ENCODE results near the gene DCAF5. TPM values are rescaled to one million over a fixed set of nuclear protein-coding genes. Genes with fewer than 3 reads are reported as not detected.
A peak's percentile ranks its signal among the peaks of the same experiment; 100 is the strongest.

The DCAF5 gene
- total RNA-seq, 1 experiment from 2014 or later = 29.1 TPM

GRCh38 chr14:69042787-69043444, 110.0 kb downstream of the DCAF5 start:
- DNase-seq = peak; percentile 31 to 43

DNA sequence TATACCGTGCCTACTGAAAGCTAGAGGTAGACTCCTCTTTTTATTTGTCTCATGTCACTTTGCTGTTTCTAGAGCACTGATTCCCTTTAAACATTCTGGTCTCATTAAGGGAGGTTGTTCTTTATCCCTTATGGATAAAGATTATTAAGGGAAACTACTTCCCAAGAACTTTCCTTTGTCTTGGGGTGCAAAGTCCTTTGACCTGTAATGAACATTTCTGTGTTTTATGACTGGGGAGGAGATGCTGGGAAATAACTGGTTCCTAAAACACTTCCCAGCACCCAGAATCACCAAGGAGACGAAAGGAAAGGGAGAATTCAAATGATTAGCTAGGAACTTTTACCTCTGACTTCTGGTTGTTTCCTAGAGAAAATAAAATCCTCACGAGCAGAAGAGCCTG, 110.6 kb downstream of the DCAF5 start:
- ChIA-PET POLR2A (ENCODE audit: unreplicated experiment) (interaction anchor here (0.5 kb wide), 1 partner anchor 25 kb away, joined by 3 read pairs; no protein-coding TSS in a partner anchor), CTCF (no interaction called here)
- Histone ChIP-seq H4K20me1 (ENCODE audit: insufficient read depth) (no peaks in the 10 kb centered on the region), H3K27ac (no peak overlapping the region), H3K79me2 (ENCODE audit: low read depth) (no peaks in the 10 kb centered on the region), H3K4me1 (replicated peaks; ENCODE audit: insufficient read depth) (peaks cover 32% of the 10 kb centered on the region), H3K9me3 (ENCODE audit: insufficient read depth, low read depth) (no peaks in the 10 kb centered on the region), H3K27me3 (ENCODE audit: insufficient read depth, low read depth) (no peaks in the 10 kb centered on the region), H3K4me3 (no peak overlapping the region), H3K9me2 (ENCODE audit: insufficient read depth) (no peaks in the 10 kb centered on the region), H3K4me2 (no peak overlapping the region), H3K36me3 (ENCODE audit: low read depth) (no peaks in the 10 kb centered on the region), H3F3A (ENCODE audit: insufficient read depth, low read depth) (peaks cover 13% of the 10 kb centered on the region; the same call in 1 of the 2 replicates), H2AFZ (no peak overlapping the region)
- DNase-seq = peak in 1 of 2 experiments; percentile 26
- BruUV-seq (replicated peaks) = no TSS peak
- intact Hi-C loops (cut with micrococcal nuclease; ENCODE audit: unreplicated experiment) = loop anchor here (5.0 kb wide), 1 partner anchor 50 kb away; no protein-coding TSS in a partner anchor
- TF ChIP-seq CTCF (conservative IDR thresholded peaks at IDR 0.05) (no peak), EZH2 (IDR thresholded peaks at IDR 0.05; ENCODE audit: low read depth) (no peak)

More at GRCh38 chr14:69042787-69043444, 110.0 kb downstream of the DCAF5 start:
- Histone ChIP-seq H3K36me3 (ENCODE audit: low read depth) (no peaks in the 10 kb centered on the region), H3K27me3 (ENCODE audit: insufficient read depth, low read depth) (no peaks in the 10 kb centered on the region), H3K27ac (no peak overlapping the region), H3K4me1 (replicated peaks; ENCODE audit: insufficient read depth) (peaks cover 32% of the 10 kb centered on the region), H2AFZ (no peak overlapping the region), H3K4me2 (no peak overlapping the region), H3K9me2 (ENCODE audit: insufficient read depth) (no peaks in the 10 kb centered on the region), H4K20me1 (ENCODE audit: insufficient read depth) (no peaks in the 10 kb centered on the region), H3K4me3 (no peak overlapping the region), H3K79me2 (ENCODE audit: low read depth) (no peaks in the 10 kb centered on the region), H3K9me3 (ENCODE audit: insufficient read depth, low read depth) (no peaks in the 10 kb centered on the region), H3F3A (ENCODE audit: insufficient read depth, low read depth) (peaks cover 13% of the 10 kb centered on the region; the same call in 1 of the 2 replicates)
- POLR2A ChIA-PET (ENCODE audit: unreplicated experiment) = interaction anchor here (0.5 kb wide), 1 partner anchor 26 kb away, joined by 3 read pairs; no protein-coding TSS in a partner anchor
- TF ChIP-seq CTCF (conservative IDR thresholded peaks at IDR 0.05) (no peak), EZH2 (IDR thresholded peaks at IDR 0.05; ENCODE audit: low read depth) (no peak)
- intact Hi-C loops (cut with micrococcal nuclease; ENCODE audit: unreplicated experiment) = loop anchor here (5.0 kb wide), 1 partner anchor 49 kb away; no protein-coding TSS in a partner anchor
- CTCF ChIA-PET = no interaction called here
- BruUV-seq (replicated peaks) = no TSS peak

GRCh38 chr14:69041783-69042182, 111.1 kb downstream of the DCAF5 start:
- no TSS peak for BruUV-seq (replicated peaks)
- Histone ChIP-seq H4K20me1 (ENCODE audit: insufficient read depth) (no peaks in the 10 kb centered on the region), H3K9me2 (ENCODE audit: insufficient read depth) (no peaks in the 10 kb centered on the region), H3K4me3 (no peak overlapping the region), H3K9me3 (ENCODE audit: insufficient read depth, low read depth) (no peaks in the 10 kb centered on the region), H3K27me3 (ENCODE audit: insufficient read depth, low read depth) (no peaks in the 10 kb centered on the region), H3K4me2 (no peak overlapping the region), H3K79me2 (ENCODE audit: low read depth) (no peaks in the 10 kb centered on the region), H2AFZ (no peak overlapping the region), H3K27ac (no peak overlapping the region), H3K4me1 (replicated peaks; ENCODE audit: insufficient read depth) (peaks cover 32% of the 10 kb centered on the region), H3K36me3 (ENCODE audit: low read depth) (no peaks in the 10 kb centered on the region), H3F3A (ENCODE audit: insufficient read depth, low read depth) (peaks cover 13% of the 10 kb centered on the region; the same call in 1 of the 2 replicates)
- DNase-seq = peak in 1 of 2 experiments; percentile 25
- TF ChIP-seq CTCF (conservative IDR thresholded peaks at IDR 0.05) (no peak), EZH2 (IDR thresholded peaks at IDR 0.05; ENCODE audit: low read depth) (no peak)
- POLR2A ChIA-PET (ENCODE audit: unreplicated experiment) = no interaction called here
- intact Hi-C loops (cut with micrococcal nuclease; ENCODE audit: unreplicated experiment) = loop anchor here (5.0 kb wide), 1 partner anchor 51 kb away; no protein-coding TSS in a partner anchor
- CTCF ChIA-PET = no interaction called here
